ENCODE measurements around the gene ZNF136. TPM values are rescaled to one million over a fixed set of nuclear protein-coding genes. Genes with fewer than 3 reads are reported as not detected.

Gene ZNF136
- total and polyA plus RNA-seq, 2 of the 13 experiments (the other 11 are each of a cell fraction or from before 2014, with no cell fraction given) = 2.5 to 10.2 TPM

GRCh38 chr19:12137221-12137940, 25.5 kb upstream of the ZNF136 start (continued):
- TF ChIP-seq NAIF1 (CRISPR knock-in tag; IDR thresholded peaks at IDR 0.05; ENCODE audit: borderline replicate concordance) (no peak), PATZ1 (CRISPR knock-in tag; IDR thresholded peaks at IDR 0.05) (peak; percentile 77), ZNF609 (CRISPR knock-in tag; IDR thresholded peaks at IDR 0.05; ENCODE audit: borderline replicate concordance) (no peak), CHD4 (IDR thresholded peaks at IDR 0.05; ENCODE audit: borderline replicate concordance, low read length) (no peak), MAFG (CRISPR knock-in tag; IDR thresholded peaks at IDR 0.05) (no peak), AKAP8 (CRISPR knock-in tag; IDR thresholded peaks at IDR 0.05) (no peak), ZBTB39 (CRISPR knock-in tag; IDR thresholded peaks at IDR 0.05) (no peak), STAT5B (CRISPR knock-in tag; IDR thresholded peaks at IDR 0.05) (no peak), FUBP1 (CRISPR knock-in tag; IDR thresholded peaks at IDR 0.05; ENCODE audit: borderline replicate concordance) (no peak), RAD21 (CRISPR knock-in tag; IDR thresholded peaks at IDR 0.05) (peak; percentile 75; the same call in 1 of the 2 replicates), ZNF746 (CRISPR knock-in tag; IDR thresholded peaks at IDR 0.05) (no peak), SRSF4 (IDR thresholded peaks at IDR 0.05; ENCODE audit: low read depth, low read length, poor library complexity, severe bottlenecking) (no peak), U2AF1 (optimal IDR thresholded peaks at IDR 0.05; ENCODE audit: low read depth, low read length) (no peak), ZNF572 (CRISPR knock-in tag; IDR thresholded peaks at IDR 0.05) (no peak), HNRNPLL (IDR thresholded peaks at IDR 0.05; ENCODE audit: low read depth, low read length, poor library complexity, severe bottlenecking) (no peak), ZNF740 (CRISPR knock-in tag; IDR thresholded peaks at IDR 0.05) (peak; percentile 97)

Data from HepG2 (cell line).